Hepatocyte (in vitro differentiated cells): ENCODE measurements around the gene CDK5RAP1. TPM values are rescaled to one million over a fixed set of nuclear protein-coding genes. Genes with fewer than 3 reads are reported as not detected.

ENCODE experiments used
- DNase-seq: peaks from one replicate; pipeline ENCODE4 v3.0.0-alpha.2; 2016; ENCODE audit warnings: low spot score
- H2AFZ ChIP-seq: fragments of 200-600 bp; sonication (generic); 2 replicates; pipeline ENCODE4 v1.6.0; 2016; ENCODE audit warnings: antibody characterized with exemption, mild to moderate bottlenecking
- H3K27ac ChIP-seq: fragments of 200-600 bp; sonication (generic); 2 replicates; pipeline ENCODE4 v1.5.1; 2016; ENCODE audit warnings: mild to moderate bottlenecking
- H3K27me3 ChIP-seq: fragments of 200-600 bp; sonication (generic); 2 replicates; pipeline ENCODE4 v1.6.1; 2016
- H3K36me3 ChIP-seq: fragments of 200-600 bp; sonication (generic); replicated peaks from 2 replicates; pipeline ENCODE4 v1.5.1; 2016; ENCODE audit warnings: low read depth; ENCODE audit not compliant: insufficient read depth
- H3K4me1 ChIP-seq: fragments of 200-600 bp; sonication (generic); 2 replicates; pipeline ENCODE4 v1.5.1; 2016; ENCODE audit warnings: mild to moderate bottlenecking, moderate library complexity; ENCODE audit not compliant: insufficient read depth
- H3K4me2 ChIP-seq: fragments of 200-600 bp; sonication (generic); 2 replicates; pipeline ENCODE4 v1.6.0; 2016
- H3K4me3 ChIP-seq: fragments of 200-600 bp; sonication (generic); 2 replicates; pipeline ENCODE4 v1.5.1; 2016; ENCODE audit warnings: mild to moderate bottlenecking
- H3K79me2 ChIP-seq: fragments of 200-600 bp; sonication (generic); 2 replicates; pipeline ENCODE4 v1.6.0; 2017; ENCODE audit warnings: mild to moderate bottlenecking
- H3K9me2 ChIP-seq: fragments of 200-600 bp; sonication (generic); replicated peaks from 2 replicates; pipeline ENCODE4 v1.6.0; 2017; ENCODE audit warnings: mild to moderate bottlenecking; ENCODE audit not compliant: insufficient read depth
- H3K9me3 ChIP-seq: fragments of 200-600 bp; sonication (generic); 2 replicates; pipeline ENCODE4 v1.5.1; 2016; ENCODE audit warnings: low read depth, mild to moderate bottlenecking
- H4K20me1 ChIP-seq: fragments of 200-600 bp; sonication (generic); 2 replicates; pipeline ENCODE4 v1.6.0; 2016; ENCODE audit warnings: mild to moderate bottlenecking; ENCODE audit not compliant: insufficient read depth, poor library complexity, severe bottlenecking
- CTCF ChIP-seq: fragments of 200-600 bp; sonication (generic); IDR thresholded peaks from 2 replicates; pipeline ENCODE4 v1.5.1; 2016; ENCODE audit warnings: antibody characterized with exemption, mild to moderate bottlenecking; ENCODE audit not compliant: poor library complexity
- EZH2 ChIP-seq: fragments of 200-600 bp; sonication (generic); IDR thresholded peaks from 2 replicates; pipeline ENCODE4 v1.6.1; 2016; ENCODE audit warnings: antibody characterized with exemption, mild to moderate bottlenecking, borderline replicate concordance
- EZH2phosphoT487 ChIP-seq: fragments of 200-600 bp; sonication (generic); IDR thresholded peaks from one replicate; pipeline ENCODE4 v1.6.1; 2018; ENCODE audit warnings: antibody characterized with exemption, mild to moderate bottlenecking, low read depth, moderate library complexity; ENCODE audit not compliant: unreplicated experiment, severe bottlenecking
- WGBS: methylation state at CpG from one replicate; pipeline ENCODE4 v1.1.6; 2016; ENCODE audit warnings: low lambda C conversion rate; ENCODE audit errors: missing lambda C conversion rate; 5-methylcytosine and 5-hydroxymethylcytosine counted together
- polyA plus RNA-seq: library from polyadenylated mRNA; unstranded; fragments of >200 nt; fragmentation: Nextera tagmentation; extraction: Ambion mirVana; gene quantifications from 2 replicates; pipeline ENCODE4 v1.2.1, GENCODE V29; 2016
- total RNA-seq: library from RNA; depleted of rRNA; stranded (reverse); fragments of >200 nt; gene quantifications from 2 replicates; pipeline ENCODE4 v1.2.3, GENCODE V29; 2014

Gene CDK5RAP1
- total and polyA plus RNA-seq, 2 experiments from 2014 or later = 35.6 to 52.2 TPM

- Histone ChIP-seq H3K27ac (no peak overlapping the region), H4K20me1 (no peaks in the 10 kb centered on the region), H3K79me2 (no peaks in the 10 kb centered on the region), H3K4me1 (no peaks in the 10 kb centered on the region), H3K27me3 (no peaks in the 10 kb centered on the region), H3K4me2 (no peak overlapping the region), H3K4me3 (no peak overlapping the region), H2AFZ (no peak overlapping the region), H3K9me3 (no peaks in the 10 kb centered on the region), H3K36me3 (no peaks in the 10 kb centered on the region), H3K9me2 (no peaks in the 10 kb centered on the region)
- TF ChIP-seq EZH2 = no peak
- TF ChIP-seq EZH2phosphoT487 = no peak
- TF ChIP-seq CTCF = no peak
- DNase-seq = no peak
- 91% methylated on average over 18 of the region's 18 CpGs for WGBS
Observed at GRCh38 chr20:33408716-33409654, 7.7 kb upstream of the CDK5RAP1 start.

GRCh38 chr20:33408313-33408712 is 7.0 kb upstream of the CDK5RAP1 start:
- H3K27me3 ChIP-seq = no peaks in the 10 kb centered on the region
- TF ChIP-seq EZH2phosphoT487 (no peak), CTCF (no peak), EZH2 (no peak)
- no peaks in the 10 kb centered on the region for H3K9me2 ChIP-seq
- no peaks in the 10 kb centered on the region for H3K9me3 ChIP-seq
- no peak overlapping the region for H3K4me2 ChIP-seq
- no peak overlapping the region for H3K4me3 ChIP-seq
- no peak for DNase-seq
- no peak overlapping the region for H3K27ac ChIP-seq
- WGBS = 92% methylated on average over 12 of the region's 12 CpGs
- no peaks in the 10 kb centered on the region for H4K20me1 ChIP-seq
- no peak overlapping the region for H2AFZ ChIP-seq
- H3K79me2 ChIP-seq = no peaks in the 10 kb centered on the region
- H3K36me3 ChIP-seq = no peaks in the 10 kb centered on the region
- no peaks in the 10 kb centered on the region for H3K4me1 ChIP-seq

GRCh38 chr20:33407796-33408195 is 6.5 kb upstream of the CDK5RAP1 start:
- H3K27ac ChIP-seq = no peak overlapping the region
- no peaks in the 10 kb centered on the region for H4K20me1 ChIP-seq
- TF ChIP-seq CTCF (no peak), EZH2phosphoT487 (no peak), EZH2 (no peak)

More at GRCh38 chr20:33407796-33408195, 6.5 kb upstream of the CDK5RAP1 start:
- Histone ChIP-seq H3K9me3 (no peaks in the 10 kb centered on the region), H3K4me3 (no peak overlapping the region), H3K9me2 (no peaks in the 10 kb centered on the region), H3K4me1 (no peaks in the 10 kb centered on the region), H3K27me3 (no peaks in the 10 kb centered on the region), H3K4me2 (no peak overlapping the region), H3K79me2 (peaks cover under 1% of the 10 kb centered on the region), H3K36me3 (no peaks in the 10 kb centered on the region), H2AFZ (no peak overlapping the region)
- 61% methylated on average over 4 of the region's 4 CpGs for WGBS
- DNase-seq = no peak
